MM.1S (cell line): ENCODE data around the gene TSPEAR.

ENCODE experiments used
- EZH2 ChIP-seq: fragments of 300-600 bp; sonication (generic); optimal IDR thresholded peaks from 2 replicates; pipeline ENCODE3; 2017; ENCODE audit warnings: low read depth, mild to moderate bottlenecking, antibody characterized with exemption, low read length, mixed read lengths
- EZH2phosphoT487 ChIP-seq: fragments of 300-600 bp; sonication (generic); IDR thresholded peaks from 2 replicates; pipeline ENCODE4 v1.6.1; 2018; ENCODE audit warnings: antibody characterized with exemption, low read length
- TF ChIP-seq, protein P1 (sequence below): fragments of 300-600 bp; sonication (generic); IDR thresholded peaks from 2 replicates; pipeline ENCODE4 v1.5.1; 2016; ENCODE audit warnings: antibody characterized with exemption, low read length, mixed read lengths

DNA sequence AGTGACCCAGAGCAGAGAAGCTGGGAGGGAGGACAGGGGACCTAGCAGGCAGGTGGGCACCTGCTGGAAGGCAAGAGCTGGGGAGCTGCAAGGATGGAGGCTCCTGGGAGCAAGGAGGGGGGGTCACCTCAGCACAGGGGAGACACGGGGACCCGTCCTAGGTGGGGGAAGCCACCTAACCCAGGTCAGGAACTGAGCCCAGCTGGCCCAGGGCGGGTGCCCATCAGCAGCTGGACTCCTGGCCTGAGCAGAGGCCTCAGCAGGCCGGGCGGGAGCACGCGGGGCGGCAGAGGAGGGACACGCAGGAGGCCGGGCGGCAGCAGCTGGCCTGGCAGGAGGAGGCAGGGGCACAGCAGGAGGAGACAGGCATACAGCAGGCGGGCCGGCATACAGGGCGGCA lies 172.3 kb downstream of the TSPEAR start:
- TF ChIP-seq, protein P1, sequence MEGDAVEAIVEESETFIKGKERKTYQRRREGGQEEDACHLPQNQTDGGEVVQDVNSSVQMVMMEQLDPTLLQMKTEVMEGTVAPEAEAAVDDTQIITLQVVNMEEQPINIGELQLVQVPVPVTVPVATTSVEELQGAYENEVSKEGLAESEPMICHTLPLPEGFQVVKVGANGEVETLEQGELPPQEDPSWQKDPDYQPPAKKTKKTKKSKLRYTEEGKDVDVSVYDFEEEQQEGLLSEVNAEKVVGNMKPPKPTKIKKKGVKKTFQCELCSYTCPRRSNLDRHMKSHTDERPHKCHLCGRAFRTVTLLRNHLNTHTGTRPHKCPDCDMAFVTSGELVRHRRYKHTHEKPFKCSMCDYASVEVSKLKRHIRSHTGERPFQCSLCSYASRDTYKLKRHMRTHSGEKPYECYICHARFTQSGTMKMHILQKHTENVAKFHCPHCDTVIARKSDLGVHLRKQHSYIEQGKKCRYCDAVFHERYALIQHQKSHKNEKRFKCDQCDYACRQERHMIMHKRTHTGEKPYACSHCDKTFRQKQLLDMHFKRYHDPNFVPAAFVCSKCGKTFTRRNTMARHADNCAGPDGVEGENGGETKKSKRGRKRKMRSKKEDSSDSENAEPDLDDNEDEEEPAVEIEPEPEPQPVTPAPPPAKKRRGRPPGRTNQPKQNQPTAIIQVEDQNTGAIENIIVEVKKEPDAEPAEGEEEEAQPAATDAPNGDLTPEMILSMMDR = no peak
- no peak for TF ChIP-seq EZH2phosphoT487
- no peak for TF ChIP-seq EZH2
